ENCODE measurements around the gene RIC1.

DNA sequence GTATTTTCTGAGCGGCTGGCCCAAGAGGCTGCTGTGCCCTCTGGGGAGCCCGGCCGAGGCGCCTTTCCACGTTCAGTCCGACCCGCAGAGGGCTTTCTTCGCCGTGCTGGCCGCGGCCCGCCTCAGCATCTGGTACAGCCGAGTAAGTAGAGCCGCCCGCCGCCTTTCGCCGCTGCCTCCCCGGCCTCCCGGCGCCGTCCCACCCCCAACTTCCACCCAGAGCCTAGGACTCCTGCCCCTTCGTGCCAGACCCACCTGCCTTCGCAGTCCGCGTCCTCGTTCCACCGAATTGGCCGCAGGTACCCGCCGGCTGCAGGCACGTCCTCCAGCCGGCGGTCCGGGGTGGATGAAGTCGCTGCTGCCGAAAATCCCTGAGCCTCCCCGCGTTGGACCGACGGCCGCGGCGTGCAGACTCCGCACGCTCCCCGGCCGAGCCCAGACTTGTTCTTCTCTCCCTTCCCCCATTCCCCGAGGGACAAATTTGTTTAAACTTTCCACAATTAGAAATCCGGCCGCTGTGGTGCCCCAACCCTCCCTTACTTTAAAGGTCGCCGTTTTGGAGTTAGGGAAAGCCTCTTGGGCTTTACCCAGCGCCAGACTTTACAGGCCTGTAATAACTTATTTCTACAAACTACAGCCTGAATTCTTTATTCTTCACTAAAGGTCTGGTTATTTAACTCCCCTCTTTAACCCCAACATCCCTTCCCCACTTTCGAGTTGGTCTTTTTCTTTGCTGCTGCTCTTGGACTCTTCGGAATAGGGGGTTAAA is 589 bp downstream of the RIC1 start:
- TF ChIP-seq POLR2AphosphoS5 (IDR thresholded peaks at IDR 0.05; ENCODE audit: borderline replicate concordance, low read depth, low read length) (no peak), EZH2 (IDR thresholded peaks at IDR 0.05) (no peak)
